ENCODE results near the gene CDC25C. TPM values are rescaled to one million over a fixed set of nuclear protein-coding genes. Genes with fewer than 3 reads are reported as not detected.

Gene CDC25C
- 36.2 and 39.5 TPM in 2 replicates for total RNA-seq (2021)
- Bru-seq, nascent RNA: percentile 79 among the genes with signal in this experiment
- percentile 67 among the genes with signal in this experiment for BruChase-seq, experiment 1, labeled RNA remaining after a 2-hour chase
- percentile 73 among the genes with signal in this experiment for BruChase-seq, experiment 2, labeled RNA remaining after a 6-hour chase
- long read RNA-seq, transcript CDC25C-202 (11 exons, 1,951 nt): minor isoform, 5 of 123 reads
- long read RNA-seq, transcript CDC25C-201 (14 exons, 2,128 nt): major isoform, 32 of 123 reads
- long read RNA-seq, partial matches to known transcripts: 13 of 123 reads
- long read RNA-seq, other reads (novel, unspliced or antisense): 71 of 123 reads

GRCh38 chr5:138331449-138332368 is at the start of gene CDC25C:
Gene CDC25C (minus strand): TSS chr5:138331804. CDS start chr5:138331180, 624 bp downstream.
- H4K20me1 ChIP-seq (ENCODE audit: insufficient read depth): no peaks in the 10 kb centered on the region
- peaks cover 15% of the 10 kb centered on the region; the same call in 1 of the 2 replicates for H3K4me1 ChIP-seq (replicated peaks; ENCODE audit: insufficient read depth)
- BruUV-seq (replicated peaks): no TSS peak
- DNase-seq: peak; percentile 98 to 99
- no peaks in the 10 kb centered on the region for H3K9me2 ChIP-seq (ENCODE audit: insufficient read depth)
- ChIA-PET CTCF (interaction anchor here (0.6 to 2.3 kb wide), 3 partner anchors 21 to 85 kb away, joined by 3 to 17 read pairs (median 8); partner anchors contain the start of gene KDM3B), POLR2A (ENCODE audit: unreplicated experiment) (interaction anchor here (0.5 to 1.2 kb wide), 8 partner anchors 21 to 1149 kb away, joined by 3 to 8 read pairs (median 4); partner anchors contain the start of genes KDM3B and KIF20A)
- no peaks in the 10 kb centered on the region; the same call in 1 of the 2 replicates for H3K79me2 ChIP-seq (ENCODE audit: low read depth)
- peaks cover 10% of the 10 kb centered on the region; the same call in 1 of the 2 replicates for H3F3A ChIP-seq (ENCODE audit: insufficient read depth, low read depth)
- H3K4me2 ChIP-seq: peak within 1 kb of the TSS; percentile 97
- intact Hi-C loops (cut with micrococcal nuclease; ENCODE audit: unreplicated experiment): no loop called here
- TF ChIP-seq, protein P1, sequence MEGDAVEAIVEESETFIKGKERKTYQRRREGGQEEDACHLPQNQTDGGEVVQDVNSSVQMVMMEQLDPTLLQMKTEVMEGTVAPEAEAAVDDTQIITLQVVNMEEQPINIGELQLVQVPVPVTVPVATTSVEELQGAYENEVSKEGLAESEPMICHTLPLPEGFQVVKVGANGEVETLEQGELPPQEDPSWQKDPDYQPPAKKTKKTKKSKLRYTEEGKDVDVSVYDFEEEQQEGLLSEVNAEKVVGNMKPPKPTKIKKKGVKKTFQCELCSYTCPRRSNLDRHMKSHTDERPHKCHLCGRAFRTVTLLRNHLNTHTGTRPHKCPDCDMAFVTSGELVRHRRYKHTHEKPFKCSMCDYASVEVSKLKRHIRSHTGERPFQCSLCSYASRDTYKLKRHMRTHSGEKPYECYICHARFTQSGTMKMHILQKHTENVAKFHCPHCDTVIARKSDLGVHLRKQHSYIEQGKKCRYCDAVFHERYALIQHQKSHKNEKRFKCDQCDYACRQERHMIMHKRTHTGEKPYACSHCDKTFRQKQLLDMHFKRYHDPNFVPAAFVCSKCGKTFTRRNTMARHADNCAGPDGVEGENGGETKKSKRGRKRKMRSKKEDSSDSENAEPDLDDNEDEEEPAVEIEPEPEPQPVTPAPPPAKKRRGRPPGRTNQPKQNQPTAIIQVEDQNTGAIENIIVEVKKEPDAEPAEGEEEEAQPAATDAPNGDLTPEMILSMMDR (conservative IDR thresholded peaks at IDR 0.05): no peak
- TF ChIP-seq EZH2 (IDR thresholded peaks at IDR 0.05; ENCODE audit: low read depth): no peak
- peak within 1 kb of the TSS; percentile 50; the same call in 1 of the 2 replicates for H3K27ac ChIP-seq
- H3K36me3 ChIP-seq (ENCODE audit: low read depth): no peaks in the 10 kb centered on the region
- no peaks in the 10 kb centered on the region for H3K27me3 ChIP-seq (ENCODE audit: insufficient read depth, low read depth)
- H3K4me3 ChIP-seq: peak within 1 kb of the TSS; percentile 82
- peak within 1 kb of the TSS; percentile 98 for H2AFZ ChIP-seq
- no peaks in the 10 kb centered on the region for H3K9me3 ChIP-seq (ENCODE audit: insufficient read depth, low read depth)

DNA sequence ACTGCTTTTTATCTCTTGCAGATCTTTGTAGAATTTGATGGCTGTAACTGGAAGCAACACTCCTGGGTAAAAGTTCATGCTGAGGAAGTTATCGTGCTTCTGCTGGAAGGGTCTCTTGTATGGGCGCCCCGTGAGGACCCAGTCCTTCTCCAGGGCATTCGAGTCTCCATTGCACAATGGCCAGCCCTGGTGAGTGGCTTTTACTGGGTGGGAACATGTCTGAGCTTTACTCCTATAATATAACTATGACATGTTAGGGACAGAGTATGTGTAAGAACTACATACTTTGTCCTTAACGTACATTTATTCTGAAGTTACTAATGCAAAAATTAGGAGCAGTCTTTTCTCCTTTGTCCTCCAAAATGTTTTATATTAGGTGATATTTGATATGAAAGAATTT is 41.0 kb upstream of the CDC25C start:
- POLR2A ChIA-PET (ENCODE audit: unreplicated experiment): no interaction called here
- no peaks in the 10 kb centered on the region for H3K9me3 ChIP-seq (ENCODE audit: insufficient read depth, low read depth)
- no peak overlapping the region for H3K4me2 ChIP-seq
- no peak overlapping the region for H3K27ac ChIP-seq
- no peak overlapping the region for H3K4me3 ChIP-seq
- peaks cover 26% of the 10 kb centered on the region for H4K20me1 ChIP-seq (ENCODE audit: insufficient read depth)
- no peaks in the 10 kb centered on the region for H3F3A ChIP-seq (ENCODE audit: insufficient read depth, low read depth)
- peaks cover 9% of the 10 kb centered on the region; the same call in 1 of the 2 replicates for H3K36me3 ChIP-seq (ENCODE audit: low read depth)
- intact Hi-C loops (cut with micrococcal nuclease; ENCODE audit: unreplicated experiment): no loop called here
- H3K79me2 ChIP-seq (ENCODE audit: low read depth): peaks cover 36% of the 10 kb centered on the region
- H3K27me3 ChIP-seq (ENCODE audit: insufficient read depth, low read depth): no peaks in the 10 kb centered on the region
- CTCF ChIA-PET: interaction anchor here (0.6 kb wide), 1 partner anchor 730 kb away, joined by 4 read pairs; no protein-coding TSS in a partner anchor
- no peak overlapping the region for H2AFZ ChIP-seq
- DNase-seq: no peak
- H3K9me2 ChIP-seq (ENCODE audit: insufficient read depth): no peaks in the 10 kb centered on the region
- no peaks in the 10 kb centered on the region for H3K4me1 ChIP-seq (replicated peaks; ENCODE audit: insufficient read depth)
- no TSS peak for BruUV-seq (replicated peaks)
- TF ChIP-seq, protein P1 (conservative IDR thresholded peaks at IDR 0.05): no peak
- no peak for TF ChIP-seq EZH2 (IDR thresholded peaks at IDR 0.05; ENCODE audit: low read depth)

DNA sequence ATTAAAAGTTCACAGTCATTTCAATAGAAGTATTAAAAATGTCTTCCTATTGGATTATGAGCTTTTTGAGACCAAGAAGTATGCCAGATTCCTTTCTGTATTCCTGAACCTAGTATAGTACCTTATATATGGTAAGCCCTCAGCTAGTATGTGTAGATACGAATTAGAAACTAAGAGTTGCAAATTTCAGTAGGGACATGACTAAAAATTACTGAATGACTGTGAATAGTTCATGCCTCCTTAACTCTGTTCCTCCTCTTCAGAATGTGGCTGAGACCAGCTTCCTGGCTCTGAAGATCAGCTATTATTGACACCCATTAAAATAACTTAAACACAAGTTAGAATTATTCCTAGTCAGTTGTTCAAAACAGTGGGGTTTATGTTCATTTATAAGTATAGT is 40.6 kb upstream of the CDC25C start:
- no TSS peak for BruUV-seq (replicated peaks)
- no peaks in the 10 kb centered on the region for H3K27me3 ChIP-seq (ENCODE audit: insufficient read depth, low read depth)
- H3K4me1 ChIP-seq (replicated peaks; ENCODE audit: insufficient read depth): no peaks in the 10 kb centered on the region
- H2AFZ ChIP-seq: no peak overlapping the region
- H3K9me2 ChIP-seq (ENCODE audit: insufficient read depth): no peaks in the 10 kb centered on the region
- TF ChIP-seq, protein P1 (conservative IDR thresholded peaks at IDR 0.05): no peak
- no peak for TF ChIP-seq EZH2 (IDR thresholded peaks at IDR 0.05; ENCODE audit: low read depth)
- H3K79me2 ChIP-seq (ENCODE audit: low read depth): peaks cover 39% of the 10 kb centered on the region
- DNase-seq: no peak
- no peaks in the 10 kb centered on the region for H3K9me3 ChIP-seq (ENCODE audit: insufficient read depth, low read depth)
- H3K27ac ChIP-seq: no peak overlapping the region
- POLR2A ChIA-PET (ENCODE audit: unreplicated experiment): no interaction called here
- peaks cover 26% of the 10 kb centered on the region for H4K20me1 ChIP-seq (ENCODE audit: insufficient read depth)
- CTCF ChIA-PET: interaction anchor here (0.6 kb wide), 1 partner anchor 730 kb away, joined by 4 read pairs; no protein-coding TSS in a partner anchor
- intact Hi-C loops (cut with micrococcal nuclease; ENCODE audit: unreplicated experiment): no loop called here
- peaks cover 4% of the 10 kb centered on the region; the same call in 1 of the 2 replicates for H3K36me3 ChIP-seq (ENCODE audit: low read depth)
- H3F3A ChIP-seq (ENCODE audit: insufficient read depth, low read depth): no peaks in the 10 kb centered on the region
- no peak overlapping the region for H3K4me2 ChIP-seq
- no peak overlapping the region for H3K4me3 ChIP-seq

All from PC-9 (cell line).